Neural progenitor cell (in vitro differentiated cells): ENCODE data around the gene HSD11B2.

Experiments used
- CTCF ChIP-seq: fragments of 200-600 bp; sonication (generic); IDR thresholded peaks from 2 replicates; pipeline ENCODE4 v1.5.1; 2017; ENCODE audit warnings: antibody characterized with exemption, mild to moderate bottlenecking
- EZH2 ChIP-seq: fragments of 200-600 bp; sonication (generic); IDR thresholded peaks from 2 replicates; pipeline ENCODE4 v1.6.1; 2017; ENCODE audit warnings: antibody characterized with exemption, mild to moderate bottlenecking, moderate library complexity
- EZH2phosphoT487 ChIP-seq: fragments of 200-600 bp; sonication (generic); IDR thresholded peaks from 2 replicates; pipeline ENCODE4 v1.6.1; 2017; ENCODE audit warnings: antibody characterized with exemption

- TF ChIP-seq EZH2 = no peak
- TF ChIP-seq CTCF = no peak
- no peak for TF ChIP-seq EZH2phosphoT487
Measured at GRCh38 chr16:67449739-67450138, 18.8 kb downstream of the HSD11B2 start.
